Fibroblast of lung (primary cell): Measurements from ENCODE around the gene THUMPD1. TPM values are rescaled to one million over a fixed set of nuclear protein-coding genes. Genes with fewer than 3 reads are reported as not detected.

Source experiments
- DNase-seq, 2 donors: peaks; one replicate each; pipeline versions ENCODE4 v3.0.0 to v3.0.0-alpha.2; 2010; ENCODE audit warnings: low read depth in 2 of 2
- H2AFZ ChIP-seq: 2 replicates; pipeline ENCODE4 v1.5.1; 2012; ENCODE audit warnings: low read length, control low read depth, inconsistent platforms
- H3K27ac ChIP-seq: 2 replicates; pipeline ENCODE4 v1.5.1; 2011; ENCODE audit warnings: low read length, control low read depth; ENCODE audit not compliant: insufficient read depth
- H3K27me3 ChIP-seq: 2 replicates; pipeline ENCODE4 v1.5.1; 2011; ENCODE audit warnings: mild to moderate bottlenecking, low read length; ENCODE audit not compliant: control insufficient read depth, insufficient read depth
- H3K36me3 ChIP-seq: 2 replicates; pipeline ENCODE4 v1.5.1; 2011; ENCODE audit warnings: low read length; ENCODE audit not compliant: control insufficient read depth, insufficient read depth
- H3K4me1 ChIP-seq: 2 replicates; pipeline ENCODE4 v1.5.1; 2011; ENCODE audit warnings: low read length; ENCODE audit not compliant: control insufficient read depth, insufficient read depth; ENCODE audit errors: extremely low read depth
- H3K4me2 ChIP-seq: 2 replicates; pipeline ENCODE4 v1.5.1; 2011; ENCODE audit warnings: low read length, control low read depth; ENCODE audit not compliant: insufficient read depth; ENCODE audit errors: extremely low read depth
- H3K4me3 ChIP-seq, 4 experiments: fragments of 200-600 bp in 1 of 4; sonication (generic) in 1 of 4; replicated peaks in 1 of 4; 2 replicates each; pipeline ENCODE4 v1.5.1; 2011 to 2016; ENCODE audit warnings: low read length in 4 of 4, low read depth in 3 of 4, mild to moderate bottlenecking in 3 of 4, control low read depth in 2 of 4, inconsistent platforms in 1 of 4, mixed read lengths in 1 of 4; ENCODE audit not compliant: insufficient read depth in 1 of 4; ENCODE audit errors: control extremely low read depth in 1 of 4
- H3K79me2 ChIP-seq: 2 replicates; pipeline ENCODE4 v1.5.1; 2012; ENCODE audit warnings: mild to moderate bottlenecking, low read length, inconsistent platforms; ENCODE audit not compliant: control insufficient read depth, insufficient read depth
- H3K9ac ChIP-seq: 2 replicates; pipeline ENCODE4 v1.5.1; 2011; ENCODE audit warnings: mild to moderate bottlenecking, low read length, control low read depth; ENCODE audit not compliant: insufficient read depth
- H3K9me3 ChIP-seq: 2 replicates; pipeline ENCODE4 v1.5.1; 2012; ENCODE audit warnings: low read depth, low read length; ENCODE audit not compliant: control insufficient read depth, insufficient read depth
- H4K20me1 ChIP-seq: 2 replicates; pipeline ENCODE4 v1.5.1; 2011; ENCODE audit warnings: low read length; ENCODE audit not compliant: control insufficient read depth, insufficient read depth; ENCODE audit errors: extremely low read depth
- EZH2 ChIP-seq: IDR thresholded peaks from 2 replicates; pipeline ENCODE4 v1.5.1; 2012; ENCODE audit warnings: low read length, control low read depth, mild to moderate bottlenecking; ENCODE audit errors: missing control alignments
- polyA plus RNA-seq, 2 donors: library from polyadenylated mRNA; depleted of rRNA in 1 of 2; stranded (reverse) in 1 of 2; unstranded in 1 of 2; fragments of >200 nt; gene quantifications; 2 replicates each; pipeline ENCODE4 v1.2.1, GENCODE V29; 2011 to 2012; ENCODE audit warnings: missing spikeins in 1 of 2
- total RNA-seq: library from RNA; depleted of rRNA; stranded (reverse); fragments of >200 nt; gene quantifications from 2 replicates; pipeline ENCODE4 v1.2.1, GENCODE V29; 2014
- TF ChIP-seq, protein P1 (sequence below), 2 donors: IDR thresholded peaks in 1 of 2; conservative IDR thresholded peaks in 1 of 2; 1 replicate in 1 of 2; 2 replicates in 1 of 2; pipeline ENCODE4 v1.5.1; 2011 to 2012; ENCODE audit warnings: low read length in 2 of 2, control low read depth in 1 of 2, inconsistent platforms in 1 of 2, low read depth in 1 of 2, mild to moderate bottlenecking in 1 of 2

The THUMPD1 gene
- total and polyA plus RNA-seq, 2 donors (not counting 1 experiment from before 2014, with no cell fraction given) = 31.0 to 54.3 TPM

DNA sequence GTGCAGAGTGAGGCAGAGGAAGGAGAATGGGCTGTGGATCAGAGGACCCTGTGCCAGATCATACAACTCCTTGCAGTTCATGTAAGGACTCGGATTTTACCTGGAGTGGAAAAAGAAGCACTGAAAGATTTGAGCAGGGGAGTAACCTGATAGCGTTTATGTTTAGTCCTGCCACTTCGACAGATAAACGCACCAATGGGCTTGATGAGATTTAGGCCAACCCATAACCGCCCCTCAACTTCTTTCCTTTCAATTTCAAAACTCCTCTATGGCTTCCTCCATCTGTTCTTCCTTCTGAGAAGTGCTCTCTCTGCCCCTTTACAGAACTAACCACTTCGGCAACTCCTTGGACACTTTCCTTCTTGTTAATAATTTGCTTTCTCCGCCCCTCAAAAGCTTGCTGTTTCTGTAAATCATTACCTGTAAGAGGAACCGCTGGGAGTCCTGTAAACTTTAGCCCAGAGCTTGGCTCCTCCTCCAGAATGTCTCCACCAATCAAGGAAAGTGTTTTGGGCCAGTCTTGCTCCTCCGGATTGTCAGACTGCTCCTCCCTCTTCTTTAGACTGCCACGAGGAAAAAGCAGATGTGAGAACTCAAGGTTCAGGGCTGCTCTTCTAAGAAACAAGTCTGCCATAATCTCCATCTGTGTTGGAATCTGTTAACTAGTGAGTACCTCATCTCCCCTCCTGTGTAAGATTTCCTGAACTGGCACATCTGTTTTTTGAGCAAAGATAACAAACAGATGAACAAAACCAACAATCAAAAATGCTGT is 22.0 kb upstream of the THUMPD1 start, which contains the start of gene ACSM3:
Gene ACSM3, plus strand, starts transcription at position 554 of the 772 bp plus-strand sequence. CDS start 6,021 bp downstream, outside the sequence.
- H3K27me3 ChIP-seq = no peaks in the 10 kb centered on the region
- no peaks in the 10 kb centered on the region for H3K79me2 ChIP-seq
- H3K4me2 ChIP-seq = peak within 1 kb of the TSS; percentile 87
- H2AFZ ChIP-seq = peak within 1 kb of the TSS; percentile 94
- H3K9ac ChIP-seq = no peak within 1 kb of the TSS
- H3K4me3 ChIP-seq = peak within 1 kb of the TSS; percentile 58 to 68 (median 62)
- no peaks in the 10 kb centered on the region for H3K36me3 ChIP-seq
- TF ChIP-seq, protein P1, sequence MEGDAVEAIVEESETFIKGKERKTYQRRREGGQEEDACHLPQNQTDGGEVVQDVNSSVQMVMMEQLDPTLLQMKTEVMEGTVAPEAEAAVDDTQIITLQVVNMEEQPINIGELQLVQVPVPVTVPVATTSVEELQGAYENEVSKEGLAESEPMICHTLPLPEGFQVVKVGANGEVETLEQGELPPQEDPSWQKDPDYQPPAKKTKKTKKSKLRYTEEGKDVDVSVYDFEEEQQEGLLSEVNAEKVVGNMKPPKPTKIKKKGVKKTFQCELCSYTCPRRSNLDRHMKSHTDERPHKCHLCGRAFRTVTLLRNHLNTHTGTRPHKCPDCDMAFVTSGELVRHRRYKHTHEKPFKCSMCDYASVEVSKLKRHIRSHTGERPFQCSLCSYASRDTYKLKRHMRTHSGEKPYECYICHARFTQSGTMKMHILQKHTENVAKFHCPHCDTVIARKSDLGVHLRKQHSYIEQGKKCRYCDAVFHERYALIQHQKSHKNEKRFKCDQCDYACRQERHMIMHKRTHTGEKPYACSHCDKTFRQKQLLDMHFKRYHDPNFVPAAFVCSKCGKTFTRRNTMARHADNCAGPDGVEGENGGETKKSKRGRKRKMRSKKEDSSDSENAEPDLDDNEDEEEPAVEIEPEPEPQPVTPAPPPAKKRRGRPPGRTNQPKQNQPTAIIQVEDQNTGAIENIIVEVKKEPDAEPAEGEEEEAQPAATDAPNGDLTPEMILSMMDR (conservative IDR thresholded peaks at IDR 0.05 in 1 of 2, IDR thresholded peaks at IDR 0.05 in 1 of 2; ENCODE audit: low read depth in 1 of 2, low read length in 2 of 2) = no peak
- no peak for TF ChIP-seq EZH2
- peak; percentile 71 to 83 for DNase-seq
- no peak within 1 kb of the TSS for H3K27ac ChIP-seq
- H4K20me1 ChIP-seq = no peaks in the 10 kb centered on the region
- H3K4me1 ChIP-seq = no peaks in the 10 kb centered on the region
- no peaks in the 10 kb centered on the region for H3K9me3 ChIP-seq

DNA sequence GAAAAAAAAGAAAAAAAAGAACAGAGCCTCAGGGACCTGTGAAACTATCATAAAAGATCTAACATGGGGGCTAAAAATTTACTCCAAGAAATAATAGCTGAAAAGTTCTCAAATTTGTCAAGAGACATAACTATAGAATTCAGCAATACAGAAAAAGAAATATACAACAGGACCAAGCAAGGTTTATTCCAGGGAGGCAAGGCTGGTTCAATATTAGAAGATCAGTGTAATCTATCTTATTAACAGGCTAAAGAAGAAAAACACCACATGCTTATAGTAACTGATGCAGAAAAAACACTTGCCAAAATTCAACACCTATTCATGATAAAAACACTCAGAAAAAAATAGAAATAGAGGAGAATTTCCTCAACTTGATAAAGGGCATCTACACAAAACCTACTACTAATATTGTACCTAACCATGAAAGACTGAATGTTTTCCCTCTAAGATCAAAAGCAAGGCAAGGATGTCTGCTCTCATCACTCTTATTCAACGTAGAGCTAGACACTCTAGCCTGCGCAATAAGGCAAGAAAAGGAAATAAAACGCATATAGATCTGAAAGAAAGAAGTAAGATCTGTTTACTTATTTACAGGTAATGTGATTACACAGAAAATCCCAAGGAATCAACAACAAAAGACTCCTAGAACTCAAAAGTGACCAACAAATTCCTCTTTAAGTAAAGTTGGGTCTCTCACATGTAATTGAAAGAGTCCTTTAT is 20.9 kb upstream of the THUMPD1 start:
- H3K4me1 ChIP-seq = no peaks in the 10 kb centered on the region
- TF ChIP-seq, protein P1 (conservative IDR thresholded peaks at IDR 0.05 in 1 of 2, IDR thresholded peaks at IDR 0.05 in 1 of 2; ENCODE audit: low read depth in 1 of 2, low read length in 2 of 2) = no peak
- no peak for TF ChIP-seq EZH2
- no peak overlapping the region for H2AFZ ChIP-seq
- no peak for DNase-seq
- H4K20me1 ChIP-seq = no peaks in the 10 kb centered on the region
- H3K27me3 ChIP-seq = no peaks in the 10 kb centered on the region
- H3K79me2 ChIP-seq = no peaks in the 10 kb centered on the region
- H3K36me3 ChIP-seq = no peaks in the 10 kb centered on the region
- H3K9me3 ChIP-seq = no peaks in the 10 kb centered on the region
- H3K4me2 ChIP-seq = no peak overlapping the region
- no peak overlapping the region for H3K4me3 ChIP-seq
- H3K9ac ChIP-seq = no peak overlapping the region
- H3K27ac ChIP-seq = no peak overlapping the region

DNA sequence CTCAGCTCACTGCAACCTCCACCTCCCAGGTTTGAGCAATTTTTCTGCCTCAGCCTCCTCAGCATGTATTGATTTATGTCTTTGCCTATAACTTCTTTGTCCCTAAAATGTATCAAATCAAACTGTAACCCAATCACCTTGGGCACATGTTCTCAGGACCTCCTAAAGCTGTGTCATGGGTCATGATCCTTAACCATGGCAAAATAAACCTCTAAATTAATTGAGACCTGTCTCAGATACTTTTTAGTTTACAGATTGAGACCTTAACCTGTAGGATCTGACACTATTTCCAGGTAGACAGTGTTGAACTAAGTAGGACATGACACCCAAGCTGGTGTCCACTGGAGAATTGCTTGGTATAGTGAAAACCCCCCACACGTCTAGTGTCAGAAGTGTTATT is 19.6 kb upstream of the THUMPD1 start:
- no peak for DNase-seq
- Histone ChIP-seq H3K27ac (no peak overlapping the region), H3K9ac (no peak overlapping the region), H3K4me2 (no peak overlapping the region), H4K20me1 (no peaks in the 10 kb centered on the region), H3K79me2 (no peaks in the 10 kb centered on the region), H3K27me3 (no peaks in the 10 kb centered on the region), H3K9me3 (no peaks in the 10 kb centered on the region), H3K36me3 (no peaks in the 10 kb centered on the region), H3K4me3 (no peak overlapping the region), H2AFZ (no peak overlapping the region), H3K4me1 (no peaks in the 10 kb centered on the region)
- TF ChIP-seq, protein P1 (conservative IDR thresholded peaks at IDR 0.05 in 1 of 2, IDR thresholded peaks at IDR 0.05 in 1 of 2; ENCODE audit: low read depth in 1 of 2, low read length in 2 of 2) = no peak
